GM12875 (cell line): ENCODE results near the gene TUBA1A.

Source experiments
- H3K4me3 ChIP-seq: one replicate; pipeline ENCODE4 v1.5.1; 2011; ENCODE audit warnings: low read depth, low read length, control low read depth
- TF ChIP-seq, protein P1 (sequence below): IDR thresholded peaks from 2 replicates; pipeline ENCODE4 v1.5.1; 2011; ENCODE audit warnings: low read depth, mild to moderate bottlenecking, control low read depth, inconsistent platforms, low read length, moderate library complexity, borderline replicate concordance; ENCODE audit not compliant: insufficient read depth

Gene TUBA1A

DNA sequence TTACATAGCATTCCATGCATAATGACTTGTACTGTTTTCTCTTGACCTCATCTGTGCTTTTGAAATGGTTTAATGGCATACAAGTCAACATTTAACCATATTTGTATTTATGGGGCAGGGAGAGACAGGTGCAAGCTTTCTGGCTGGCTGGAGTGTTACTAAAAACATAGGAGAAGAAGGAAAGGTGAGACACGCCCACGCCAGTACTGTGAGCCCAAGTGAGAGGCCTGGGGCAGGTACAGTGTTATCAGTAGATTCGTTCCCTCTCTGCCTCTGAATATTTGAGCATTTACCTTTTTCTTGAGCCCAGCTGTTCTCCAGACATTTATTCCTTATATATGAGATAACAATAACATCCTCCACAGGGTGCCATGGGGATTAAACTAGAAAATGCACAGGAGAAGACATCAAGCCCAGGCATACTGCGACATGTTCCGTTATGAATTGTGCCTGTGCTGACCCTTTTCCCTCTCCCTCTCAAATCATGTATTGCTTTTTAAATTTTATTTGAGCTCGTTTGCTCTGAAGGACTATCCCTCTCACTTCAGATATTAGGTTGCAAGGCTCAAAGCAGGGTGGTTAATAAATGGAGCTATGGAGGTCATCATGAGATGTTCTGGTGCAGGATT lies 41.4 kb upstream of the TUBA1A start:
- H3K4me3 ChIP-seq: no peak overlapping the region
- TF ChIP-seq, protein P1, sequence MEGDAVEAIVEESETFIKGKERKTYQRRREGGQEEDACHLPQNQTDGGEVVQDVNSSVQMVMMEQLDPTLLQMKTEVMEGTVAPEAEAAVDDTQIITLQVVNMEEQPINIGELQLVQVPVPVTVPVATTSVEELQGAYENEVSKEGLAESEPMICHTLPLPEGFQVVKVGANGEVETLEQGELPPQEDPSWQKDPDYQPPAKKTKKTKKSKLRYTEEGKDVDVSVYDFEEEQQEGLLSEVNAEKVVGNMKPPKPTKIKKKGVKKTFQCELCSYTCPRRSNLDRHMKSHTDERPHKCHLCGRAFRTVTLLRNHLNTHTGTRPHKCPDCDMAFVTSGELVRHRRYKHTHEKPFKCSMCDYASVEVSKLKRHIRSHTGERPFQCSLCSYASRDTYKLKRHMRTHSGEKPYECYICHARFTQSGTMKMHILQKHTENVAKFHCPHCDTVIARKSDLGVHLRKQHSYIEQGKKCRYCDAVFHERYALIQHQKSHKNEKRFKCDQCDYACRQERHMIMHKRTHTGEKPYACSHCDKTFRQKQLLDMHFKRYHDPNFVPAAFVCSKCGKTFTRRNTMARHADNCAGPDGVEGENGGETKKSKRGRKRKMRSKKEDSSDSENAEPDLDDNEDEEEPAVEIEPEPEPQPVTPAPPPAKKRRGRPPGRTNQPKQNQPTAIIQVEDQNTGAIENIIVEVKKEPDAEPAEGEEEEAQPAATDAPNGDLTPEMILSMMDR: no peak

DNA sequence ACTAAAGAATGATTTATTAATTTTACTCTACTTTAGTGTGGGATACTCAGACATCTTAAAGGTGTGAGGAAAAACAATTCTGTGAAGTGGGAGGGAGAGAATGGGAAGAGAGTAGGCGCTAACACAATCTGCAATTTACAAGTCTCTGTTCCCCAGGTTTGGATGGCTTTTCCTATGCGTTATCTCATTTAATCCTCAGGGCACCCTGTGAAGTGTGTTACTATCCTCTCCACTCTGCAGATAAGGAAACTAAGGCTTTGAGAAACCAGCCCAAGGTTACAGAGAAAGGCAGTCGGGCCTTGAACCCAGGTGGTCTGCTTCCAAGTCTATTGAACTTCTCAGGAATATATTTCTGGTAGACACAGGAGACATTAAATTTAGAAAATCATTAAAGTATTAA lies 39.8 kb upstream of the TUBA1A start:
- TF ChIP-seq, protein P1: no peak

DNA sequence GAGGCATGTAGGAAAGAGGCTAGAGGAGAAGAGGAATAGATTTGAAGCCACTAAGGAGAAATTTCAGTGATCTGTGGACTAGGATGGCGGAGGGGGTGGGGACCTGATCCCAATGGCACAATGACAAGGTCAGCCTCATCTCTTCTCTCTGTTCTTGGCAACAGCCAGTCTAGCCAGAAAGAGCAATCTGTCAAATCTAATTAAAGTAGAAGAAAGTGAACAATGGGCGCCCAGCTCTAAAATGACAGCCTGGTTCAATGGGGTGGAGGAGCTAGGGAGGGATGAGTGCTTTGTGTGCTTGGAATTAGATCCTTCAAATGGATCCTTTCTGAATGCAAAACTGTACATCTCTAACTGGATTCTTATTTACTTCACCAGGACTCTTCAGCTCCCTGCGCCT lies 38.8 kb upstream of the TUBA1A start:
- H3K4me3 ChIP-seq: no peak overlapping the region
- TF ChIP-seq, protein P1: no peak

More for the DNA sequence above, 39.8 kb upstream of the TUBA1A start:
- no peak overlapping the region for H3K4me3 ChIP-seq

DNA sequence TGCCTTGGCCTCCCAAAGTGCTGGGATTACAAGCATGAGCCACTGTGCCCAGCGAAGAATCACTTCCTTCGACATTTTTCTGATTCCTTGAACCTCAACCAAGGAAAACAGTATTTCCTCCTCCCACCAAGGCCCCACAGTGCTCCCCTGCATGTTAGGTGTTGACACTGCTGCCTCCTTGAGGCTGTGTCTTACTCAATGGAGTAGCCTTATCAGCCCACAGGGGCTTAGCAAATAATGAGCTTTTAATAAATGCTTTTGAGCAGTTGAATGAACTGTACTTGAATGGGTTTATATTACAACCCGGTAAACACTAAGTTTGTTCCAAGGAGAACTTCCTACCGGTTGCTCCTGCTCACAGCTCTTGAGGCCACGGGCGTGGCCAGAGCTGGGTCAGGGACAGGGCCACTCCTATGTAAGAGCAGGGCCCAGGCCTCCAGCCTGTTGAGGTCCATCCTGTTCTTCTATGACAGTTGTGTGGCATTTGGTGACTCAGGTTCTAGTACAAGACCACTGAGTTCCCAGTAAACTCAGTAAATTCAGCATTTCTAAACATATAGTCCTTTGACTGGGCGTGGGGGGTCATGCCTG lies 36.8 kb upstream of the TUBA1A start:
- TF ChIP-seq, protein P1: no peak
- no peak overlapping the region for H3K4me3 ChIP-seq

DNA sequence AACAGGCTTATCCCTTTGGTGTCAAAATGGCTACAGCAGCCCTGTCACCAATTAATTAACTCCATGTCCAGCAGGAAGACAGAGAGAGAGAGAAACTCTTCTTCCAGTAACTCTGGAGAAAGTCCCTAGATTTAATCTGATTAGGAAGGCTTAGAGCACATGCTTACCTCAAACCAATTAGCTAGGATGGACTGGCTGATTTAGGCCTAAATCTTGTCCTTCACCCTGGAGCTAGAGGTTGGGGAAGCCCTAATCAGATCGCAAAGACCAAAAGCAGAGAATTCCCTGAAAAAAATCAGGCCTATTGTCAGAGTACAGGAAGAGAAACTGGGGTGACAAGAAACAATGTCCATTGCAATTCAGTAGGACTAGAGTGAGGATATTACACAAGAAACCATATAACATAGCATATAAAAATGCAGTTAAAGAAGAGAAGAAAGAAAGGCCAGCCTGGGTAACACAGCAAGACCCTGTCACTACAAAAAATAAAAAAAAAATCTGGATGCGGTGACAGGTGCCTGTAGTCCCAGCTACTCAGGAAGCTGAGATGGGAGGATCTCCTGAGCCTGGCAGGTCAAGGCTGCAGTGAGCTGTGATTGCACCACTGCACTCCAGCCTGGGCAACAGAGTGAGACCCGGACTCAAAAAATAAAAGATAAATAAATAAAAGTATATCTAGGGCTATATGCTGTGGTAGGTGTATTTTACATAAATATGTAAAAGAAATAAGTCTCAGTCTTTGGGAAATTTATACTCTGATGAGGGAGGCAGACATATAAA lies 34.9 kb upstream of the TUBA1A start:
- no peak overlapping the region for H3K4me3 ChIP-seq
- TF ChIP-seq, protein P1: no peak

GRCh38 chr12:49223122-49223521 lies 34.2 kb upstream of the TUBA1A start:
- TF ChIP-seq, protein P1: no peak
- no peak overlapping the region for H3K4me3 ChIP-seq
